CD14-positive monocyte (primary cell): ENCODE measurements around the gene TJP2. TPM values are rescaled to one million over a fixed set of nuclear protein-coding genes. Genes with fewer than 3 reads are reported as not detected.

Source experiments
- DNase-seq, 3 donors: peaks; one replicate each; pipeline ENCODE4 v3.0.0-alpha.2; 2011 to 2022
- H2AFZ ChIP-seq: 2 replicates; pipeline ENCODE4 v1.6.0; 2012; ENCODE audit warnings: mild to moderate bottlenecking, low read depth, low read length, inconsistent platforms; ENCODE audit not compliant: insufficient read depth, poor library complexity, severe bottlenecking
- H3K27ac ChIP-seq, 2 donors: 1 replicate in 1 of 2; 2 replicates in 1 of 2; pipeline ENCODE4 v1.5.1; 2012 to 2013; ENCODE audit warnings: low read length in 2 of 2, control low read depth in 1 of 2, inconsistent platforms in 1 of 2, low read depth in 1 of 2, mild to moderate bottlenecking in 1 of 2
- H3K27me3 ChIP-seq, 2 donors: one replicate each; pipeline versions ENCODE4 v1.6.0 to v1.6.1; 2011 to 2013; ENCODE audit warnings: low read length in 2 of 2; ENCODE audit not compliant: control insufficient read depth in 2 of 2, insufficient read depth in 2 of 2
- H3K36me3 ChIP-seq, 2 donors: replicated peaks in 1 of 2; 1 replicate in 1 of 2; 2 replicates in 1 of 2; pipeline versions ENCODE4 v1.5.1 to v1.6.1; 2012 to 2013; ENCODE audit warnings: low read length in 2 of 2, control low read depth in 1 of 2, inconsistent platforms in 1 of 2, mild to moderate bottlenecking in 1 of 2; ENCODE audit not compliant: insufficient read depth in 2 of 2, control insufficient read depth in 1 of 2
- H3K4me1 ChIP-seq, 2 donors: 1 replicate in 1 of 2; 2 replicates in 1 of 2; pipeline versions ENCODE4 v1.5.1 to v1.6.1; 2012 to 2013; ENCODE audit warnings: low read length in 2 of 2, control low read depth in 1 of 2, inconsistent platforms in 1 of 2, mild to moderate bottlenecking in 1 of 2, moderate library complexity in 1 of 2; ENCODE audit not compliant: insufficient read depth in 2 of 2, control insufficient read depth in 1 of 2
- H3K4me2 ChIP-seq: replicated peaks from 2 replicates; pipeline ENCODE3; 2012; ENCODE audit warnings: low read length, moderate library complexity, mild to moderate bottlenecking; ENCODE audit not compliant: poor library complexity, severe bottlenecking; ENCODE audit errors: extremely low read depth
- H3K4me3 ChIP-seq, 3 experiments: fragments of 200-600 bp in 1 of 3; sonication (generic) in 1 of 3; replicated peaks in 1 of 3; 1 replicate in 2 of 3; 2 replicates in 1 of 3; pipeline ENCODE4 v1.5.1; 2011 to 2013; ENCODE audit warnings: low read length in 3 of 3, mild to moderate bottlenecking in 3 of 3, control low read depth in 2 of 3, low read depth in 2 of 3, inconsistent platforms in 1 of 3, moderate library complexity in 1 of 3
- H3K79me2 ChIP-seq: 2 replicates; pipeline ENCODE4 v1.6.0; 2012; ENCODE audit warnings: mild to moderate bottlenecking, control low read depth, inconsistent platforms, low read length, moderate library complexity; ENCODE audit not compliant: insufficient read depth
- H3K9ac ChIP-seq: 2 replicates; pipeline ENCODE4 v1.6.0; 2017; ENCODE audit warnings: low read length, mild to moderate bottlenecking; ENCODE audit not compliant: insufficient read depth, poor library complexity, severe bottlenecking
- H3K9me3 ChIP-seq, 2 donors: replicated peaks in 1 of 2; 1 replicate in 1 of 2; 2 replicates in 1 of 2; pipeline versions ENCODE4 v1.5.1 to v1.6.1; 2012 to 2013; ENCODE audit warnings: low read length in 2 of 2, control low read depth in 1 of 2; ENCODE audit not compliant: control insufficient read depth in 1 of 2, insufficient read depth in 1 of 2
- H4K20me1 ChIP-seq: 2 replicates; pipeline ENCODE4 v1.6.0; 2012; ENCODE audit warnings: mild to moderate bottlenecking, low read length, control low read depth, moderate library complexity; ENCODE audit not compliant: insufficient read depth
- H3K27ac Mint-ChIP-seq, 7 donors: one replicate each; pipeline ENCODE4 v1.8.0; 2020; ENCODE audit warnings: mild to moderate bottlenecking in 7 of 7, mixed read lengths in 7 of 7, moderate library complexity in 6 of 7, inconsistent platforms in 2 of 7
- H3K27me3 Mint-ChIP-seq, 3 donors: one replicate each; pipeline ENCODE4 v1.8.0; 2021 to 2022; ENCODE audit warnings: low read depth in 3 of 3, mild to moderate bottlenecking in 3 of 3, mixed read lengths in 3 of 3, moderate library complexity in 3 of 3, inconsistent platforms in 1 of 3
- H3K36me3 Mint-ChIP-seq, 2 donors: one replicate each; pipeline ENCODE4 v1.8.0; 2020; ENCODE audit warnings: mixed read lengths in 2 of 2, inconsistent platforms in 1 of 2, mild to moderate bottlenecking in 1 of 2
- H3K4me1 Mint-ChIP-seq: one replicate; pipeline ENCODE4 v1.8.0; 2020; ENCODE audit warnings: mild to moderate bottlenecking, mixed read lengths
- H3K4me3 Mint-ChIP-seq, 2 donors: one replicate each; pipeline ENCODE4 v1.8.0; 2020; ENCODE audit warnings: mild to moderate bottlenecking in 2 of 2, mixed read lengths in 2 of 2, moderate library complexity in 1 of 2
- H3K9me3 Mint-ChIP-seq, 7 donors: one replicate each; pipeline ENCODE4 v1.8.0; 2020 to 2022; ENCODE audit warnings: mixed read lengths in 7 of 7, mild to moderate bottlenecking in 6 of 7, moderate library complexity in 6 of 7, inconsistent platforms in 2 of 7
- CTCF ChIP-seq: fragments of 200-600 bp; IDR thresholded peaks from one replicate; pipeline ENCODE4 v1.8.0; 2022; ENCODE audit warnings: antibody characterized with exemption, mild to moderate bottlenecking
- WGBS: methylation state at CpG from one replicate; pipeline ENCODE4 v1.1.5; 2013; ENCODE audit warnings: missing lambda C conversion rate; ENCODE audit not compliant: insufficient coverage; 5-methylcytosine and 5-hydroxymethylcytosine counted together
- intact Hi-C, 2 donors: fragments of 100-400 bp; cut with micrococcal nuclease; formaldehyde crosslinking; loops; one replicate each; pipeline versions ENCODE4 v1.15.0 to v1.15.1; 2023
- polyA plus RNA-seq, 3 donors: library from polyadenylated mRNA; depleted of rRNA in 1 of 3; unstranded in 2 of 3; stranded (reverse) in 1 of 3; fragments of 300-500 nt in 2 of 3; fragments of >200 nt in 1 of 3; fragmentation: Illumina TruSeq in 2 of 3; gene quantifications; 1 replicate in 2 of 3; 2 replicates in 1 of 3; pipeline ENCODE4 v1.2.3, GENCODE V29; 2012 to 2021

The TJP2 gene
- polyA plus RNA-seq, 3 donors, result 8.0 to 17.8 (median 13.8) TPM

GRCh38 chr9:69191231-69191630, 17.2 kb downstream of the TJP2 start:
- no peaks in the 10 kb centered on the region for H3K27me3 Mint-ChIP-seq

GRCh38 chr9:69192214-69192613, 18.1 kb downstream of the TJP2 start:
- H3K4me1 Mint-ChIP-seq, result peaks cover 6% of the 10 kb centered on the region
- no peaks in the 10 kb centered on the region for H3K9me3 ChIP-seq
- no peak overlapping the region for H3K9ac ChIP-seq
- no peaks in the 10 kb centered on the region for H3K27me3 ChIP-seq
- no peak overlapping the region for H3K27ac ChIP-seq
- H3K4me3 ChIP-seq, result no peak overlapping the region
- no peaks in the 10 kb centered on the region for H3K27me3 Mint-ChIP-seq
- no peaks in the 10 kb centered on the region for H3K36me3 ChIP-seq
- peaks cover 0 to 3% of the 10 kb centered on the region in 2 donors for H3K4me1 ChIP-seq
- H3K9me3 Mint-ChIP-seq, result no peaks in the 10 kb centered on the region
- no peak overlapping the region for H3K4me3 Mint-ChIP-seq
- DNase-seq, result no peak
- peaks cover 15% of the 10 kb centered on the region for H4K20me1 ChIP-seq
- WGBS, result 100% methylated on average over 2 of the region's 3 CpGs
- H3K79me2 ChIP-seq, result peaks cover 14% of the 10 kb centered on the region
- H2AFZ ChIP-seq, result no peak overlapping the region
- H3K36me3 Mint-ChIP-seq, result peaks cover 1 to 4% of the 10 kb centered on the region in 2 donors
- H3K27ac Mint-ChIP-seq, result no peak overlapping the region
- TF ChIP-seq CTCF, result no peak
- intact Hi-C loops, result loop anchor here (2.0 to 5.0 kb wide), 3 partner anchors 33 to 135 kb away; no protein-coding TSS in a partner anchor
- H3K4me2 ChIP-seq, result no peak overlapping the region

More at GRCh38 chr9:69191231-69191630, 17.2 kb downstream of the TJP2 start:
- no peak overlapping the region for H3K4me2 ChIP-seq
- H4K20me1 ChIP-seq, result peaks cover 15% of the 10 kb centered on the region
- no peaks in the 10 kb centered on the region for H3K36me3 ChIP-seq
- TF ChIP-seq CTCF, result no peak
- H3K4me3 Mint-ChIP-seq, result no peak overlapping the region
- no peak for DNase-seq
- intact Hi-C loops, result loop anchor here in 1 of 2 donors (5.0 kb wide), 2 partner anchors 34 to 134 kb away; no protein-coding TSS in a partner anchor
- no peak overlapping the region for H3K9ac ChIP-seq
- 57% methylated on average over 3 of the region's 3 CpGs for WGBS
- H2AFZ ChIP-seq, result no peak overlapping the region
- no peaks in the 10 kb centered on the region for H3K27me3 ChIP-seq
- no peak overlapping the region for H3K27ac ChIP-seq
- peaks cover 0 to 6% of the 10 kb centered on the region in 2 donors for H3K4me1 ChIP-seq
- no peak overlapping the region for H3K4me3 ChIP-seq
- no peaks in the 10 kb centered on the region for H3K9me3 ChIP-seq
- H3K79me2 ChIP-seq, result peaks cover 14% of the 10 kb centered on the region
- H3K36me3 Mint-ChIP-seq, result peaks cover 1 to 4% of the 10 kb centered on the region in 2 donors
- H3K9me3 Mint-ChIP-seq, result no peaks in the 10 kb centered on the region
- no peak overlapping the region for H3K27ac Mint-ChIP-seq
- peaks cover 12% of the 10 kb centered on the region for H3K4me1 Mint-ChIP-seq
